GM12875 (cell line): ENCODE results near the gene AGPAT1.
A peak's percentile ranks its signal among the peaks of the same experiment; 100 is the strongest.

ENCODE experiments used
- H3K4me3 ChIP-seq: one replicate; pipeline ENCODE4 v1.5.1; 2011; ENCODE audit warnings: low read depth, low read length, control low read depth
- TF ChIP-seq, protein P1 (sequence below): IDR thresholded peaks from 2 replicates; pipeline ENCODE4 v1.5.1; 2011; ENCODE audit warnings: low read depth, mild to moderate bottlenecking, control low read depth, inconsistent platforms, low read length, moderate library complexity, borderline replicate concordance; ENCODE audit not compliant: insufficient read depth

Gene AGPAT1

DNA sequence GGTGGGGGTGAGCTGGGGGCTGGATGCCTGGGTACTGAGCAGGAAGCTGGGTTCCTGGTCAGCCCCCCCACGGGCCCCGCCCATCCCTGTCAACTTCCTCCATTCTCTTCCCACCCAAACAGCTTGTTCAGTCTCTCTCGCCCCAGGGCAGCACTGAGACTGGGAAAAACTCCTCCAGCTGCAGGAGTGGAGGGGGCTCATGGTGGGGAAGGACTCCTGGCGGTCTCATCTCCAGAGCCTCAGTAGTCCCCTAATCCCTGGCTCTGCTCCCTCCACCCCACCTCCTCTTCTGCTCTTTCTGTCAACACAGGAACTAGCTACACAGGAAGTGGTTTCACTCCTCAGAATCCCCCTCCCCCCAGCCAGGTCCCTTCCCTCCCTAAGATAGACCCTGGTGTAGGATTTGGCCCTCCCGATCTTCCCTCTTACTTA lies 16.7 kb upstream of the AGPAT1 start, which contains the start of gene GPSM3:
TSS of gene GPSM3 (minus strand) at position 36 of the 432 bp plus-strand sequence. CDS start 130 bp downstream, outside the sequence.
- TF ChIP-seq, protein P1, sequence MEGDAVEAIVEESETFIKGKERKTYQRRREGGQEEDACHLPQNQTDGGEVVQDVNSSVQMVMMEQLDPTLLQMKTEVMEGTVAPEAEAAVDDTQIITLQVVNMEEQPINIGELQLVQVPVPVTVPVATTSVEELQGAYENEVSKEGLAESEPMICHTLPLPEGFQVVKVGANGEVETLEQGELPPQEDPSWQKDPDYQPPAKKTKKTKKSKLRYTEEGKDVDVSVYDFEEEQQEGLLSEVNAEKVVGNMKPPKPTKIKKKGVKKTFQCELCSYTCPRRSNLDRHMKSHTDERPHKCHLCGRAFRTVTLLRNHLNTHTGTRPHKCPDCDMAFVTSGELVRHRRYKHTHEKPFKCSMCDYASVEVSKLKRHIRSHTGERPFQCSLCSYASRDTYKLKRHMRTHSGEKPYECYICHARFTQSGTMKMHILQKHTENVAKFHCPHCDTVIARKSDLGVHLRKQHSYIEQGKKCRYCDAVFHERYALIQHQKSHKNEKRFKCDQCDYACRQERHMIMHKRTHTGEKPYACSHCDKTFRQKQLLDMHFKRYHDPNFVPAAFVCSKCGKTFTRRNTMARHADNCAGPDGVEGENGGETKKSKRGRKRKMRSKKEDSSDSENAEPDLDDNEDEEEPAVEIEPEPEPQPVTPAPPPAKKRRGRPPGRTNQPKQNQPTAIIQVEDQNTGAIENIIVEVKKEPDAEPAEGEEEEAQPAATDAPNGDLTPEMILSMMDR: no peak
- peak within 1 kb of the TSS; percentile 76 for H3K4me3 ChIP-seq

DNA sequence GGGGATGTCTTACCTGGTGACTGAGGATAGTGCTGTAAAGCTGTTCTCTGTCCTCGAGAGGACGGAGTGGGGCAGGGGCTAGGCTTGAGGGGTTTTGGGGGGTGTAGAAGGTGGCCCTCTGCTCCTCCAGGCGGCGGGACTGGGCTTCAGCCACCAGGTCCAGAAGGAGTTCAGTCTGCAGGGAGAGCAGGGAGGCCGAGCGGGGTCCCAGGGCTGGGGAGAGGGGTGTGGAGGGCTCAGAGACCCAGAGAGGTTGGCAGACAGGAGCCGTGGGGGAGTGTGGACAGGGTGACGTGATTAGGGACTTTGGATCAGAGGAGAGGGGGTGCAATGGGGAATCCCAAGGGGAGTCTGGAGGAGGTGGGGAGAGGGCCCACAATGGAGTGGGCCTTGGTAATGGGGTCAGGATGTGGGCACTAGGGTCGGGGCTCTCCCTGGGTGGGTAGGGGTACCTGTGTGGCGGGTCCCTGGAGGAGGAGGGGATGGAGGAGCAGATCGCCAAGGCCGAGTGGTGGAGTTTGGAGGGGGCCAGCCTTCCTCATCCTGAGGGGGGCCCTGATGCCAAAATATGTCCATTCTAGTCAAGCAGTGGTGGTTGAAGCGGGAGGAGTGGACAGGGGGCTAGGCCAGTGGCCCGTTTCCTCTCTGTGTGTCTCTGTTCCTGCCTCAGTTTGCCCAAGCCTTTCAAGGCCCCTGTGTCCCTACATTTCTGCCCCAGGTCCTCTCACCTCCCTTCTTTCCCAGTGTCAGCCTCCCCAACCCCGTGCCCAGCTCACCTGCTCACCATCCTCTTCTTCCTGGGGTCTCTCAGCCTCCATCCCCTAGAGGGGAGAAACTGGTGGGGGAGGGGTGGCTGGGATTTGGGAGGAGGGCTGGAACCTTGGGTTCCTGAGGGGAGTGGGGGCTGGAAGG lies 16.1 kb upstream of the AGPAT1 start:
- TF ChIP-seq, protein P1: no peak
- peak overlapping the region; percentile 76 for H3K4me3 ChIP-seq

DNA sequence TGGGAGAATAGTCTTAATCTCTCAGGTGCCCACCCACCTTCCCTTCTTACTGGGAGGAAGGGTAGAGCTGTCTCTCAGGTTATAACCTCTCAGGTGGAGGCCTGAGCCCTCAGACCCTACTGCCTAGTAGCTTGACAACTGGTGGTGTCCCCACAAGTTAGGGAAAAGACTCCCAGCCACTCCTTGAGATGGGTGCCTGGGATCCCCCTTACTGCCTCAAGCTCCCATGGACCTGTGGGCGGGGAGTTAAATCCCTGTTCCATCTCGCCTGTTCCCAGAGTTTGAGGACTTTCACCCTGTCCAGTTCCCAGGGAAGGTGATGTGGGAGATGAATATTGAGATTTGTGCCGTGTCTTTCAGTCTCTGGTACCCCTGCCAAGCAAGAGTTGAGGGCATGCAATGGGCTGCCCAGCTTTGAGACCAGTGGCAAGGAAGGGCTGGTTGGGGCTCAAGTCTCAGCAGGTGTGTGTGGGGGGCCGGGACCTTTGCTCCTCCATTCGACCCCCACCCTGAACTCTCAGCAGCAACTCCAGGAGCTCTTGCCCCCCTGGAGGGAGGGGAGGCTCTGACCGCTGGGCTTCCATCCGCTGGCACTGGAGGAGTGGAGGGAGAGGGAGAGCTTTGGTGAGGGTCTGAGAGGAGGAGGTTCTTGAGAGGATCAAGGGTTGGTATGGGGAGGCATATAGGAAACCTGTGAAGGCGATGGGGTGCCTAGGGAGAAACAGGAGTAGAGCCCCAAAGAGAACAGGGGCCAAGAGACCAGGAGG lies 15.2 kb upstream of the AGPAT1 start:
- TF ChIP-seq, protein P1: no peak
- peak overlapping the region; percentile 76 for H3K4me3 ChIP-seq

DNA sequence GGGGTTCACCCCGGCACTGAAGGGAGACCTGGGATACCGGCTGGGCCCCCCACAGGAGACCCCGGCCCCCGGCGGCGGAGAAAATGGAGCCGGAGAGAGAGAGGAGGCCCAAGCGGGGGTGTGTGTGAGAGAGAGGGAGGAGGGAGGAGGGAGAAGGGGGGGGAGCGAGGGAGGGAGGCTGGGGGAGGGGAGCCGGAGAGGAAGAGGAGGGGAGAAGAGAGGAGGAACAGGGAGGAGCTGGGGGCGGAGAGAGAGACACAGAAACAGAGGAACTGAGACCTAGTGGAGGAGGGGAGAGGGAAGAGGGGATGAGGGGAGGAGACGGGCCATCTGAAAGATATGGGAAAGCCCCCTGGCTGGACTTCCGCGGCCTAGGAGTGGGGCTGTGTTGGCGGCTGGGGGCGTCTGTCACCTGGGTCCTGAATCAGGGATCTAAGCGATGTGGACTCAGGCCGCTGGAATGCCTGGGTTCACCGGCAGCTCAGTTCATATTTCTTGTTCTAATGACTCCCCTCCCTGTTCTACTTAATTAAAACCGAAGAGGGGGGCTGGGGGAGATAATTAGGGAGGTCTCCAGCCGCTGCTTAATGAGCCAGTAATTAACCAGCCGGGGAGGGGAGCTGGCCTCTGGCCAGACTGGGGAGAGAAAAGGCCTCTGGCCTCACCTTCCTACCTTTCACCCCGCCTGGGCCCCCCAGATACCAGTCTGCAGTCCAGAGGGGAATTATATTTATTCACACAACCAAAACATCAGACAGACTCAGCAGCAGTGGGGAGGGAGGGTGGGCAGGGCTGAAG lies 14.4 kb upstream of the AGPAT1 start, which contains the start of gene PBX2:
TSS of gene PBX2 (minus strand) at position 149 of the 798 bp plus-strand sequence. CDS start 287 bp downstream, outside the sequence.
- peak within 1 kb of the TSS; percentile 76 for H3K4me3 ChIP-seq
- TF ChIP-seq, protein P1: no peak

DNA sequence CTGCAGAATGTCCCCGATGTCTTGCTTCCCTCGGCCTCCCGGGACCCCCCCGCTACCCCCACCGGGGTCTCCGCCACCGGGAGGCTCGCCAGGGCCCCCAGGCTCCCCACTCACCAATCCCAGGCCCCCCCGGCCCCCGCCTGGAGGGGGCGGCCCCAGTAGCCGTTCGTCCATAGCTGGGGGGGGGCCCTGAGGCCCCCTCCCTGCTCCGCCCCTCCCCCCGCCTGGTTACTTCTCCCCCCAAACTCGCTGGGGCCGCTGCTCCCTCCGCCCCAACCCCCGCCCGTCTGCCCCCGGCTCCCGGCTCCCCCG lies 13.8 kb upstream of the AGPAT1 start:
- TF ChIP-seq, protein P1: no peak
- peak overlapping the region; percentile 56 for H3K4me3 ChIP-seq

DNA sequence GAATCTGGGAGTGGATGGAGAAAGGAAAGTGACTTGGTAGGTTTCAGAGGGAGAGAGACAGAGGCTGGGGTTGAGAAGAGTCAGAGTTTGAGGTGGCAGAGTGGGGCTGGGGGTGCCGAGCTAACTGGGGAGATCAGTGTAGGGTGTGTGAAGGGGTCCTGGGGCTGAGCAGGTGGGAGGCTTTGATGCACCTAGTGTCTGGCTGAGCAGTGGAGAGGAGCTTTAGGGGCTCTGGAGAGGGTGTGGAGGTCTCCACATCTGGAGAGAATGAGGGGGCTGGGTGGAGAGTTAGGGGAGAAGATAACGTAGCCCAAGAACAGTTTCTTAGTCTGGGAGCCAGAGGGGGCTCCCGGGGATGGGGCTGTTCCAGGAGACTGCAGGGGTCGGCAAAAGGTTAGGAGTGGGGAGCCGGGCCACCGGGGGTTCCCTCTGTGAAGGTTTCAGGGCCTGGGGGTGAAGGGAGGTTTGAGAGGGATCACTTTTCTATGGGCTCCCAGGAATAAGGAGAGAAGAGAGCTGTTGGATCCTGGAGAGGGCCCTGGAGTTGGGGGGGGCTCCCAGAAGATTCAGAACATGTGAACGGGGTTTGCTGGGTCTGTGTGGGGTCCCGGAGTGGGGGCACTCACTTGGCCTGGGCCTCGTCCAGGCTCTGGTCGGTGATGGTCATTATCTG lies 13.3 kb upstream of the AGPAT1 start:
- TF ChIP-seq, protein P1: no peak

More for the DNA sequence above, 13.3 kb upstream of the AGPAT1 start:
- peak overlapping the region; percentile 56 for H3K4me3 ChIP-seq
